IPS-15b (cell line): ENCODE data around the gene PDSS2.

ENCODE experiments used
- H3K27me3 ChIP-seq: one replicate; pipeline ENCODE4 v1.6.1; 2013; ENCODE audit warnings: low read length; ENCODE audit not compliant: control insufficient read depth, insufficient read depth
- H3K36me3 ChIP-seq: one replicate; pipeline ENCODE4 v1.6.1; 2013; ENCODE audit warnings: low read length; ENCODE audit not compliant: control insufficient read depth, insufficient read depth
- H3K4me1 ChIP-seq: one replicate; pipeline ENCODE4 v1.6.1; 2013; ENCODE audit warnings: mild to moderate bottlenecking, low read length; ENCODE audit not compliant: control insufficient read depth, insufficient read depth
- H3K4me3 ChIP-seq: one replicate; pipeline ENCODE4 v1.5.1; 2013; ENCODE audit warnings: low read depth, low read length
- H3K9ac ChIP-seq: one replicate; pipeline ENCODE4 v1.6.1; 2013; ENCODE audit warnings: low read depth, mild to moderate bottlenecking, low read length
- H3K9me3 ChIP-seq: one replicate; pipeline ENCODE4 v1.6.1; 2013; ENCODE audit warnings: mild to moderate bottlenecking, low read length; ENCODE audit not compliant: control insufficient read depth, insufficient read depth

Gene PDSS2

DNA sequence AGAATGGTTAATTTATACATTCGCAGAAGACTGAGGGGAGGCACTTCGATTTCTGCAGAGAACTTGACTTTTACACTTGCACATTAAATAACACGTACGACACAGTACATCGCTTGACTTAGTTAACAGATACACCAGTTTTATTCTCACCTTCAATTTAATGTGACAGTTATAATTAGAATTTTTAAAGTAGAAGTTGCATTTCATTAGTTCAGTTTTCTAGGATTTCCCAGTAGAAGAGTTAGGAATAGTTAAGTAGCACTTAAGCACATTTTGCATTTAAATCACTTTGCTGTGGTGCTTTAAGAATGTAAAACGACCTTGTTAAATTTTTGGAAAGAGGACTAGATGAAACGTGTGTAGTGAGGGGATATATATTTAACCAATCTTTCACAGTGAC is 342.4 kb downstream of the PDSS2 start:
- no peaks in the 10 kb centered on the region for H3K9me3 ChIP-seq
- H3K4me1 ChIP-seq = peaks cover 20% of the 10 kb centered on the region
- H3K27me3 ChIP-seq = no peaks in the 10 kb centered on the region
- H3K9ac ChIP-seq = no peak overlapping the region
- H3K36me3 ChIP-seq = no peaks in the 10 kb centered on the region
- H3K4me3 ChIP-seq = peak overlapping the region; percentile 1

- no peaks in the 10 kb centered on the region for H3K36me3 ChIP-seq
- H3K9ac ChIP-seq = peak overlapping the region; percentile 94
- no peaks in the 10 kb centered on the region for H3K9me3 ChIP-seq
- no peaks in the 10 kb centered on the region for H3K27me3 ChIP-seq
- peaks cover 19% of the 10 kb centered on the region for H3K4me1 ChIP-seq
- peak overlapping the region; percentile 58 for H3K4me3 ChIP-seq
Measured at GRCh38 chr6:107116328-107116892, 343.0 kb downstream of the PDSS2 start.

GRCh38 chr6:107115695-107116327 is 343.6 kb downstream of the PDSS2 start:
- Histone ChIP-seq H3K4me1 (peaks cover 17% of the 10 kb centered on the region), H3K27me3 (no peaks in the 10 kb centered on the region), H3K9ac (peak overlapping the region; percentile 94), H3K4me3 (peak overlapping the region; percentile 58), H3K9me3 (no peaks in the 10 kb centered on the region), H3K36me3 (no peaks in the 10 kb centered on the region)

- Histone ChIP-seq H3K9me3 (no peaks in the 10 kb centered on the region), H3K27me3 (no peaks in the 10 kb centered on the region), H3K9ac (peak within 1 kb of the TSS; percentile 94), H3K36me3 (no peaks in the 10 kb centered on the region), H3K4me1 (peaks cover 17% of the 10 kb centered on the region), H3K4me3 (peak within 1 kb of the TSS; percentile 68)
Measured at GRCh38 chr6:107114926-107115694, 344.3 kb downstream of the PDSS2 start, which contains the start of gene BEND3. TSS of gene BEND3 (minus strand) at chr6:107115515. CDS start at chr6:107099285, 16,230 bp downstream.

GRCh38 chr6:107114213-107114925 is 345.0 kb downstream of the PDSS2 start:
- peak overlapping the region; percentile 68 for H3K4me3 ChIP-seq
- peak overlapping the region; percentile 68 for H3K9ac ChIP-seq
- H3K4me1 ChIP-seq = peaks cover 17% of the 10 kb centered on the region
- no peaks in the 10 kb centered on the region for H3K36me3 ChIP-seq
- no peaks in the 10 kb centered on the region for H3K9me3 ChIP-seq
- no peaks in the 10 kb centered on the region for H3K27me3 ChIP-seq

DNA sequence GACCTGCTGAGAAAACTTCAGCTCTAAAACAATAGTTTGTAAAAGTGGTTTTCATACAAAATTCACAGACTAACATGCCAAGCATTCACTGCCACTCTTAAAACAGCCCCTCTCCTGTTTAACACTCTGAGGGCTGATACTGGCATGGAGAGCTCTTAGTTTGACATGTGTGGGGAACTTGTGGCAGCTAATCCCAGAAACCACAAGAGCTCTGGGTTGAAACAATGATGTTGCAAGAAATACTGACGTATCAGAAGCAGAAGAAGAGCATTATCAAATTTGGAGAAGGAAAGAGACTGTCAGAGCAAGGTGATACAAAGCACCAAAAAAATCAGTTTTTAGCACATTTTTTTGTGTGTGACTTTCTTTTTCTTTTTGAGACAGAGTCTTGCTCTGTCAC is 349.2 kb downstream of the PDSS2 start:
- no peaks in the 10 kb centered on the region for H3K36me3 ChIP-seq
- no peak overlapping the region for H3K4me3 ChIP-seq
- H3K9me3 ChIP-seq = no peaks in the 10 kb centered on the region
- H3K9ac ChIP-seq = no peak overlapping the region
- H3K4me1 ChIP-seq = peaks cover 15% of the 10 kb centered on the region
- no peaks in the 10 kb centered on the region for H3K27me3 ChIP-seq

DNA sequence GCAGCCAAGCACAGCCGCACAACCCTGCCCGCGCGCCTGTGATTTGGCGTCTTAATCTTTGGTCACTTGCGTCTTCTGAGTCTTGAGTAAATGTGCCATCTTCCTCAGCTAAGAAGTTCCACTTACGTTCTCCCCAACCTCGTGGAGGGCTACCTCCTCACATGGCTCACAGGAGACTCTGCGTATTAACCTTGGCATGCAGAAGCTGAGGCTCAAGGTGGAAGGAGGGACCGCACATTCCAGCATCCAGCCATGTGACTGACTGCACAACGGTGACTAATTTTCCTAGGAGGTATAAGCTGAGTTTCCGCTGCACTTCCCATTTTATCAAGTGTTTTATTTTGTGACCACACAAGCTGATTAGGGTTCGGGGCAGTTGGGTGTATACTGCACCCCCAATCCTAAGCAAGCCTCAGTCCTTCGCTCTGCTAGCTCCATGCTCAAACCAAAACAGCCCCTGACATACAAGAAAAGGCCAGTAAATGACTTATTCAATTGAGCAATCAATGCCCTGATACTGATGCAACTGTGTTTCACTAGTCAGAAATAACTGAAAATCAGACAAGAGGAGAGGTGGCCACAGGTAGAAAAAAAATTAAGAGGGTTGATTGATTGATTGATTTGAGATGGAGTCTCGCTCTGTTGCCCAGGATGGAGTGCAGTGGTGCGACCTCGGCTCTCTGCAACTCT is 351.0 kb downstream of the PDSS2 start:
- Histone ChIP-seq H3K9me3 (no peaks in the 10 kb centered on the region), H3K9ac (no peak overlapping the region), H3K36me3 (no peaks in the 10 kb centered on the region), H3K4me1 (peaks cover 10% of the 10 kb centered on the region), H3K4me3 (no peak overlapping the region), H3K27me3 (no peaks in the 10 kb centered on the region)

DNA sequence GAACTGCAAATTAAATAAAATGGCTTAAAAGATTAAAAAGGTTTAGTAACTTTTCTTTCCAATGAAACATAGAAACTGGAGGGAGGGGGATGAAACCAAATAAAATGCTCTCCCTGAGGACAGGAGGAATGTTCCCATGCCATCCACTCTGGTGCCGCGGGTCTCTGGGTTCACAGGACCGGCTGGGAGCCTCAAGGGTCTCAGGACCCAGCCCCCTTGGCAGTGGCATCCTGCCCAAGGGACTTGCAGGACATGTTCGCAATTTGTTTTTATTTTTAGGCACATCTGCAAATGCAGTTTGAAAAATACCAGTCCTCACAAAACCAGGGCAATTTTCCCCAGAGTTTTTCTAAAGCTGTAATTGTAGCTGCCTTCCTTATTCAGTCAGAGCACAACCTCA is 351.6 kb downstream of the PDSS2 start:
- no peaks in the 10 kb centered on the region for H3K27me3 ChIP-seq
- H3K36me3 ChIP-seq = no peaks in the 10 kb centered on the region
- no peak overlapping the region for H3K9ac ChIP-seq
- H3K4me3 ChIP-seq = no peak overlapping the region
- no peaks in the 10 kb centered on the region for H3K9me3 ChIP-seq
- peaks cover 12% of the 10 kb centered on the region for H3K4me1 ChIP-seq

DNA sequence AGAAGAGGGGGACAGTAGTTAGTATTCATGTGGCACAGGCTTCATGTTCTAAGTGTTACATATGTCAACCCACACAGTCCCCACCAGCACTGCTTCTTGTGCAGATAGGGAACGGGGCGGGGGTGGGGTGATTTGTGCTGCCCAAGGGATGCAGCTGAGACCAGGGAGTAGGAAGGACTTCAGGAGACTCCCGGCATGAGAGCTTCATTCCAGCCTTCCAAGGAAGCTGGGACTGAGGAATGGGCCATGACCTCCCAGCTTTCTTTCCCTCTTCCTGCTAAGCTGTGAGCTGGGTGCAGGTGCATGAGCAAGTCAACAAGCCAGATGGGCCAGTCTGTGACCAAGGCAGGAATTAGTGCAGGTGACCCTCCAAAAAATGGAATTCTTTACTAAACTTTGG is 353.2 kb downstream of the PDSS2 start:
- Histone ChIP-seq H3K27me3 (no peaks in the 10 kb centered on the region), H3K4me3 (no peak overlapping the region), H3K9ac (no peak overlapping the region), H3K4me1 (peaks cover 12% of the 10 kb centered on the region), H3K9me3 (no peaks in the 10 kb centered on the region), H3K36me3 (no peaks in the 10 kb centered on the region)

- Histone ChIP-seq H3K36me3 (no peaks in the 10 kb centered on the region), H3K9ac (no peak overlapping the region), H3K9me3 (no peaks in the 10 kb centered on the region), H3K4me1 (peaks cover 12% of the 10 kb centered on the region), H3K4me3 (no peak overlapping the region), H3K27me3 (no peaks in the 10 kb centered on the region)
Measured at GRCh38 chr6:107105511-107106116, 353.8 kb downstream of the PDSS2 start.

- peaks cover 12% of the 10 kb centered on the region for H3K4me1 ChIP-seq
- H3K9me3 ChIP-seq = no peaks in the 10 kb centered on the region
- no peak overlapping the region for H3K4me3 ChIP-seq
- H3K36me3 ChIP-seq = no peaks in the 10 kb centered on the region
- no peaks in the 10 kb centered on the region for H3K27me3 ChIP-seq
- H3K9ac ChIP-seq = no peak overlapping the region
Measured at GRCh38 chr6:107103082-107103481, 356.3 kb downstream of the PDSS2 start.
